ENCODE measurements around the gene ZMYND8.

Gene ZMYND8

DNA sequence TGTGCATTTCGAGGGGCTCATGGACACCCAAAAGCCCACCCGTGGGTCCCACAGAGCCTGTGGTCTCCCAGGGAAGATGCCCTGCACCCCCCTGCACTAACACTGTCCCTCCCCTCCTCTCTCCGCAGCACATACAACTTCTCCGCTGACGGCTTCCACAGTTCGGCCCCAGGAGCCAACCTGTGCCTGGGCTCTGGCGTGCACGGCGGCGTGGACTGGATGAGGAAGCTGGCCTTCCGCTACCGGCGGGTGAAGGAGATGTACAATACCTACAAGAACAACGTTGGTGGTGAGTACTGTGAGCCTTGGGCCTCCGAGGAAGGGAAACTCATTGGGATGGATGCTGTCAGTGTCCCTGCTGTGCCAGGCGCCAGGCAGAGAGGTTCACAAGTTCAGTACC lies 183.9 kb downstream of the ZMYND8 start:
- no peak overlapping the region for H3K27ac ChIP-seq
- no peak for TF ChIP-seq ZFX (IDR thresholded peaks at IDR 0.05; ENCODE audit: borderline replicate concordance)
- TF ChIP-seq, protein P1, sequence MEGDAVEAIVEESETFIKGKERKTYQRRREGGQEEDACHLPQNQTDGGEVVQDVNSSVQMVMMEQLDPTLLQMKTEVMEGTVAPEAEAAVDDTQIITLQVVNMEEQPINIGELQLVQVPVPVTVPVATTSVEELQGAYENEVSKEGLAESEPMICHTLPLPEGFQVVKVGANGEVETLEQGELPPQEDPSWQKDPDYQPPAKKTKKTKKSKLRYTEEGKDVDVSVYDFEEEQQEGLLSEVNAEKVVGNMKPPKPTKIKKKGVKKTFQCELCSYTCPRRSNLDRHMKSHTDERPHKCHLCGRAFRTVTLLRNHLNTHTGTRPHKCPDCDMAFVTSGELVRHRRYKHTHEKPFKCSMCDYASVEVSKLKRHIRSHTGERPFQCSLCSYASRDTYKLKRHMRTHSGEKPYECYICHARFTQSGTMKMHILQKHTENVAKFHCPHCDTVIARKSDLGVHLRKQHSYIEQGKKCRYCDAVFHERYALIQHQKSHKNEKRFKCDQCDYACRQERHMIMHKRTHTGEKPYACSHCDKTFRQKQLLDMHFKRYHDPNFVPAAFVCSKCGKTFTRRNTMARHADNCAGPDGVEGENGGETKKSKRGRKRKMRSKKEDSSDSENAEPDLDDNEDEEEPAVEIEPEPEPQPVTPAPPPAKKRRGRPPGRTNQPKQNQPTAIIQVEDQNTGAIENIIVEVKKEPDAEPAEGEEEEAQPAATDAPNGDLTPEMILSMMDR (IDR thresholded peaks at IDR 0.05): no peak

DNA sequence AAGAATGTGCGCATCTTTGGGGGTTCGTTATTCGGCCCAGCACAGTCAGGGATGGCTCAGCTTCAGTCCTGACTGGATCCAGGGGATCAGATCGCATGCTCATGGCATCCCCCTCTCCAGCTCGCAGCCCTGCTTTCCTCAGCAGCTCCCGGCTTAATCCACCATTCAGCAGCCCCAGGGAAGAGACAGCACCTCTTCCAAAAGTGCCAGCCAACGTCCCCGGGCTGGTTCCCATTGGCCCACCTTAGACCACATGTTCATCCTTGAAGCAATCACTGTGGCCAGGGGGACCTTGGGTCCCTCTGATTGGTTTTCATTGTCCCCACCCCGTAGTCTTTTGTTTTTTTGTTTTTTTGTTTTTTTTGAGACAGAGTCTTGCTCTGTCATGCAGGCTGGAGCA lies 188.7 kb downstream of the ZMYND8 start:
- no peak overlapping the region for H3K27ac ChIP-seq
- TF ChIP-seq ZFX (IDR thresholded peaks at IDR 0.05; ENCODE audit: borderline replicate concordance): no peak
- TF ChIP-seq, protein P1 (IDR thresholded peaks at IDR 0.05): no peak

DNA sequence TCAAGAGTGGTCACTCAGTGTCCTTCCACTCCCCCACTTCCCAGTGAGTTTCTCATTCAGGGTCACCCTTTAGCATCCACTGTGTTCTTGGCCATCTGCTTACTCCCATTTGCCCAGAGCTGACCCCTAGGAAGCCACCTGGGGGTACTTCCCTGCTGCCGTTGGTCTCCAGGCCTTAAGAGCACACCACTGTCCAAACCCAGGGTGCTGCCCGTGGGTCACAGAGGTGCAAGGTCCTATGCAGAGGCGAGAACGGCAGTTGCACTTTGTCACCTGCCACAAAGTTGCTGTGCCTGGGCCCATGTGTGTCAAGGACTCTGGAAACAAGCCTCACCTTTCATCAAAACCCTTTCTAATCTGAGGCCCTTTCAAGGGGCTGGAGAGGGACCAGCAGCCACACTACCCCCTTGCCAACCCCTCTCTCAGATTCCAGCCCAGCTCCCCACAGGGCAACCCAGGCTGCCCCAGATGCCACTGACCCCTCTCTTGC lies 191.1 kb downstream of the ZMYND8 start:
- TF ChIP-seq ZFX (IDR thresholded peaks at IDR 0.05; ENCODE audit: borderline replicate concordance): no peak
- TF ChIP-seq, protein P1 (IDR thresholded peaks at IDR 0.05): no peak

DNA sequence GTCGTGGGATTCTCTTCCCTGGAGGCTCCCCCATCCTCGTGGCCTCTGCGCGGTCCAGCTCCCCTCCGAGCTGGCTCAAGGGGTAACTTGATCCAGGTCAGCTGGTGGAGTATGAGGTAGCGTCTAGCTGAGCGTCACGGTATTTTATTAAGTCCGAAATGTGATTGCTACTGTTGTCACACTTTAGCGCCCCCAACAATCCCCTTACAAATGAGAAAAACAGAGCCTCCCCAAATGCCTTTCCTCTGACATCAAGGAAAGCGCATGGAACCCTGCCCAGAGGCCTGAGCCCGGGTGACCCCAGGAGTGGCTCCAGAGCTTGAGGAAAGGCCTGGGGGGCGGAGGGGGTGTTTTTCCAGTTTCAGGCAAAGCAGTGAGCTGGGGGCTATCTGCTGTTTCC lies 192.4 kb downstream of the ZMYND8 start:
- no peak for TF ChIP-seq ZFX (IDR thresholded peaks at IDR 0.05; ENCODE audit: borderline replicate concordance)
- TF ChIP-seq, protein P1 (IDR thresholded peaks at IDR 0.05): no peak
- H3K27ac ChIP-seq: no peak overlapping the region

More for the DNA sequence above, 191.1 kb downstream of the ZMYND8 start:
- no peak overlapping the region for H3K27ac ChIP-seq

DNA sequence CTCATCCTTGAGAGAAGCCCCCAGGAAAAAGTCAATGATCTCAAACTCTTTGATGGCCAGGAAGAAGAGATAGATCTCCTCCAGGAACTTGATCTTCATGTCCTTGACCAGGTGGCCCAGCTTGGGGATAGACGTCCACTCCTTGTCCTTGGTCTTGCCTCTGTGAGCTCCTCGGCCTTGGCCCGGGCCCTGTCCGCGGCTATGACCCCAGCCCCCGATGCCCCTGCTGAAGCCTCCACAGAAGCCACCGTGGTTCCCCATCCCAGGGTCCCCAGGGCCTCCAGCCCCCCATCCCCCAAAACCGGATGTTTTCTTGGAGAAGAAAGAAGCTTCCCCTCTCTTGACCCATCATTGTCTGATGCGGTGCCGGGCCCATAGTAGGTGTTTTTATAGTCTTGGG lies 195.1 kb downstream of the ZMYND8 start:
- H3K27ac ChIP-seq: no peak overlapping the region
- TF ChIP-seq, protein P1 (IDR thresholded peaks at IDR 0.05): no peak
- no peak for TF ChIP-seq ZFX (IDR thresholded peaks at IDR 0.05; ENCODE audit: borderline replicate concordance)

DNA sequence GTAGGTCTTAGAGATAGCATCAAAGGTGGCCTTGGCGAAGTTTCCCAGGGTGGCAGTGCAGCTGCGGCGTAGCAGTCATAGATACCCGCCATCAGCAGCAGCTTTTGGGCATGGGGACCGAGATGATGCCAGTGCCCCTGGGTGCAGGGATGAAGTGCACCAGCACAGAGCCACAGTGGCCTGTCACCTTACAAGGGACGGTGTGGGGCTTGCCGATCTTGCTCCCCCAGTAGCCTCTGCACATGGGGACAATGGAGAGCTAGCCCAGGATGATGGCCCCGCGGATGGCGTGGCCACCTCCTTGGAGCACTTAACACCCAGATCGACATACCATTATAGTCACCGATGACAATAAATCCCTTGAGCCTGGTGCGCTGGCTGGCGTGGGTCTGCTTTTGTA lies 195.5 kb downstream of the ZMYND8 start:
- TF ChIP-seq ZFX (IDR thresholded peaks at IDR 0.05; ENCODE audit: borderline replicate concordance): no peak
- TF ChIP-seq, protein P1 (IDR thresholded peaks at IDR 0.05): no peak
- H3K27ac ChIP-seq: no peak overlapping the region

DNA sequence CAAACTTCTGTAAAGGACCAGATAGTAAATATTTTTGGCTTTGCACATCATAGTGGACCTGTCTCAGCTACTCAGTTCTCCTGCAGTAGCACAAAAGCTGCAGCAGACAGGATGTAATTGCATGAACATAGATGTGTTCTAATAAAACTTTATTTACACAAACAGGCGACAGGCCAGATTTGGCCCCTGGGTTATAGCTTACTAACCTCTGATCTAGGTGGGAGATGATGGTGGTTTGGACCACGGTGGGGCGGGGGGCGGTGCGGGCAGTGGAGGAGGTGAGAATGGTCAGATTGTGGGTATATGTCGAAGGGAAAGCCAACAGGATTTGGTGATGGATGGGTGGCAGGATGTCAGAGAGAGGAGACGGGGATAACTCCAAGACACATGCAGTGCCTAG lies 196.3 kb downstream of the ZMYND8 start:
- TF ChIP-seq, protein P1 (IDR thresholded peaks at IDR 0.05): no peak
- TF ChIP-seq ZFX (IDR thresholded peaks at IDR 0.05; ENCODE audit: borderline replicate concordance): no peak
- no peak overlapping the region for H3K27ac ChIP-seq
